CD14-positive monocyte (primary cell): Measurements from ENCODE around the gene SPATA20. TPM values are rescaled to one million over a fixed set of nuclear protein-coding genes. Genes with fewer than 3 reads are reported as not detected.

ENCODE experiments used
- DNase-seq, 3 donors: peaks; one replicate each; pipeline ENCODE4 v3.0.0-alpha.2; 2011 to 2022
- H2AFZ ChIP-seq: 2 replicates; pipeline ENCODE4 v1.6.0; 2012; ENCODE audit warnings: mild to moderate bottlenecking, low read depth, low read length, inconsistent platforms; ENCODE audit not compliant: insufficient read depth, poor library complexity, severe bottlenecking
- H3K27ac ChIP-seq, 2 donors: 1 replicate in 1 of 2; 2 replicates in 1 of 2; pipeline ENCODE4 v1.5.1; 2012 to 2013; ENCODE audit warnings: low read length in 2 of 2, control low read depth in 1 of 2, inconsistent platforms in 1 of 2, low read depth in 1 of 2, mild to moderate bottlenecking in 1 of 2
- H3K27me3 ChIP-seq, 2 donors: one replicate each; pipeline versions ENCODE4 v1.6.0 to v1.6.1; 2011 to 2013; ENCODE audit warnings: low read length in 2 of 2; ENCODE audit not compliant: control insufficient read depth in 2 of 2, insufficient read depth in 2 of 2
- H3K36me3 ChIP-seq, 2 donors: replicated peaks in 1 of 2; 1 replicate in 1 of 2; 2 replicates in 1 of 2; pipeline versions ENCODE4 v1.5.1 to v1.6.1; 2012 to 2013; ENCODE audit warnings: low read length in 2 of 2, control low read depth in 1 of 2, inconsistent platforms in 1 of 2, mild to moderate bottlenecking in 1 of 2; ENCODE audit not compliant: insufficient read depth in 2 of 2, control insufficient read depth in 1 of 2
- H3K4me1 ChIP-seq, 2 donors: 1 replicate in 1 of 2; 2 replicates in 1 of 2; pipeline versions ENCODE4 v1.5.1 to v1.6.1; 2012 to 2013; ENCODE audit warnings: low read length in 2 of 2, control low read depth in 1 of 2, inconsistent platforms in 1 of 2, mild to moderate bottlenecking in 1 of 2, moderate library complexity in 1 of 2; ENCODE audit not compliant: insufficient read depth in 2 of 2, control insufficient read depth in 1 of 2
- H3K4me2 ChIP-seq: replicated peaks from 2 replicates; pipeline ENCODE3; 2012; ENCODE audit warnings: low read length, moderate library complexity, mild to moderate bottlenecking; ENCODE audit not compliant: poor library complexity, severe bottlenecking; ENCODE audit errors: extremely low read depth
- H3K4me3 ChIP-seq, 3 experiments: fragments of 200-600 bp in 1 of 3; sonication (generic) in 1 of 3; replicated peaks in 1 of 3; 1 replicate in 2 of 3; 2 replicates in 1 of 3; pipeline ENCODE4 v1.5.1; 2011 to 2013; ENCODE audit warnings: low read length in 3 of 3, mild to moderate bottlenecking in 3 of 3, control low read depth in 2 of 3, low read depth in 2 of 3, inconsistent platforms in 1 of 3, moderate library complexity in 1 of 3
- H3K79me2 ChIP-seq: 2 replicates; pipeline ENCODE4 v1.6.0; 2012; ENCODE audit warnings: mild to moderate bottlenecking, control low read depth, inconsistent platforms, low read length, moderate library complexity; ENCODE audit not compliant: insufficient read depth
- H3K9ac ChIP-seq: 2 replicates; pipeline ENCODE4 v1.6.0; 2017; ENCODE audit warnings: low read length, mild to moderate bottlenecking; ENCODE audit not compliant: insufficient read depth, poor library complexity, severe bottlenecking
- H3K9me3 ChIP-seq, 2 donors: replicated peaks in 1 of 2; 1 replicate in 1 of 2; 2 replicates in 1 of 2; pipeline versions ENCODE4 v1.5.1 to v1.6.1; 2012 to 2013; ENCODE audit warnings: low read length in 2 of 2, control low read depth in 1 of 2; ENCODE audit not compliant: control insufficient read depth in 1 of 2, insufficient read depth in 1 of 2
- H4K20me1 ChIP-seq: 2 replicates; pipeline ENCODE4 v1.6.0; 2012; ENCODE audit warnings: mild to moderate bottlenecking, low read length, control low read depth, moderate library complexity; ENCODE audit not compliant: insufficient read depth
- H3K27ac Mint-ChIP-seq, 7 donors: one replicate each; pipeline ENCODE4 v1.8.0; 2020; ENCODE audit warnings: mild to moderate bottlenecking in 7 of 7, mixed read lengths in 7 of 7, moderate library complexity in 6 of 7, inconsistent platforms in 2 of 7
- H3K27me3 Mint-ChIP-seq, 3 donors: one replicate each; pipeline ENCODE4 v1.8.0; 2021 to 2022; ENCODE audit warnings: low read depth in 3 of 3, mild to moderate bottlenecking in 3 of 3, mixed read lengths in 3 of 3, moderate library complexity in 3 of 3, inconsistent platforms in 1 of 3
- H3K36me3 Mint-ChIP-seq, 2 donors: one replicate each; pipeline ENCODE4 v1.8.0; 2020; ENCODE audit warnings: mixed read lengths in 2 of 2, inconsistent platforms in 1 of 2, mild to moderate bottlenecking in 1 of 2
- H3K4me1 Mint-ChIP-seq: one replicate; pipeline ENCODE4 v1.8.0; 2020; ENCODE audit warnings: mild to moderate bottlenecking, mixed read lengths
- H3K4me3 Mint-ChIP-seq, 2 donors: one replicate each; pipeline ENCODE4 v1.8.0; 2020; ENCODE audit warnings: mild to moderate bottlenecking in 2 of 2, mixed read lengths in 2 of 2, moderate library complexity in 1 of 2
- H3K9me3 Mint-ChIP-seq, 7 donors: one replicate each; pipeline ENCODE4 v1.8.0; 2020 to 2022; ENCODE audit warnings: mixed read lengths in 7 of 7, mild to moderate bottlenecking in 6 of 7, moderate library complexity in 6 of 7, inconsistent platforms in 2 of 7
- WGBS: methylation state at CpG from one replicate; pipeline ENCODE4 v1.1.5; 2013; ENCODE audit warnings: missing lambda C conversion rate; ENCODE audit not compliant: insufficient coverage; 5-methylcytosine and 5-hydroxymethylcytosine counted together
- intact Hi-C, 2 donors: fragments of 100-400 bp; cut with micrococcal nuclease; formaldehyde crosslinking; loops; one replicate each; pipeline versions ENCODE4 v1.15.0 to v1.15.1; 2023
- polyA plus RNA-seq, 3 donors: library from polyadenylated mRNA; depleted of rRNA in 1 of 3; unstranded in 2 of 3; stranded (reverse) in 1 of 3; fragments of 300-500 nt in 2 of 3; fragments of >200 nt in 1 of 3; fragmentation: Illumina TruSeq in 2 of 3; gene quantifications; 1 replicate in 2 of 3; 2 replicates in 1 of 3; pipeline ENCODE4 v1.2.3, GENCODE V29; 2012 to 2021
- TF ChIP-seq, protein P1 (sequence below): fragments of 200-600 bp; IDR thresholded peaks from one replicate; pipeline ENCODE4 v1.8.0; 2022; ENCODE audit warnings: antibody characterized with exemption, mild to moderate bottlenecking

SPATA20 gene
- polyA plus RNA-seq, 3 donors: 9.3 to 37.8 (median 12.2) TPM

DNA sequence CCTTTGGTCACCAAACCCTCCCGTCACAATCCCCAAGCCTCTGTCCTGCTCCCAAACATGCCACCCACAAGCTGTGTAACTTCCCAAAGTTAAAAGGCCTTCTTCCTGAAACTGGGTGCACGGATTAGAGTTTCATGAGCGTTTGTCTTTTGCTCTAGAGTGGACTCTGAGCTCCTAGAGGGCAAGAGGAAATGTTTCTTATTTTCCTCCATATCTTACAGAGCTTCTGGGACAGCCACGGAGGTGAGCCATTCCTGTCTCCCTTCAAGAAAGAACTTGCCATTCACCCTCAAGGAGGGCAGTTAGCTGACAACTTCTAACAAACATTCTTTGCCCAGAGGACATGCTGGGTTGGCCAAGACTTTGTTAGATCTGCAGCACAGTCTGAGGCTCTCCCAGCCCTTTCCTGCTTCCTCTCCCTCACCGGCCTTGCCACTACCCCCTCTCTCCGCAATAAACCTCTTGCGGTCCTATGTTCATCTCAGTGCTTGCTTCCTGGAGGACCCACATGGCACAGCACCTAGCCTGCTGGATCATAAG, 41.3 kb upstream of the SPATA20 start:
- H4K20me1 ChIP-seq: no peaks in the 10 kb centered on the region
- Mint-ChIP-seq H3K27ac (peak overlapping the region in 5 of 7 donors; percentile 35 to 78 (median 50)), H3K4me1 (peaks cover 36% of the 10 kb centered on the region), H3K36me3 (no peaks in the 10 kb centered on the region), H3K4me3 (no peak overlapping the region), H3K9me3 (peaks cover 0 to 2% (median 0%) of the 10 kb centered on the region in 7 donors), H3K27me3 (peaks cover 4 to 8% (median 5%) of the 10 kb centered on the region in 3 donors)
- H3K9ac ChIP-seq: no peak overlapping the region
- no peak for DNase-seq
- H3K4me1 ChIP-seq: peaks cover 17 to 29% of the 10 kb centered on the region in 2 donors
- WGBS: 62% methylated on average over 2 of the region's 7 CpGs
- no peaks in the 10 kb centered on the region for H3K79me2 ChIP-seq
- no peak overlapping the region for H3K27ac ChIP-seq
- H3K4me3 ChIP-seq: no peak overlapping the region
- no peaks in the 10 kb centered on the region for H3K27me3 ChIP-seq
- H3K36me3 ChIP-seq: no peaks in the 10 kb centered on the region
- H3K4me2 ChIP-seq: no peak overlapping the region
- no peak overlapping the region for H2AFZ ChIP-seq
- TF ChIP-seq, protein P1, sequence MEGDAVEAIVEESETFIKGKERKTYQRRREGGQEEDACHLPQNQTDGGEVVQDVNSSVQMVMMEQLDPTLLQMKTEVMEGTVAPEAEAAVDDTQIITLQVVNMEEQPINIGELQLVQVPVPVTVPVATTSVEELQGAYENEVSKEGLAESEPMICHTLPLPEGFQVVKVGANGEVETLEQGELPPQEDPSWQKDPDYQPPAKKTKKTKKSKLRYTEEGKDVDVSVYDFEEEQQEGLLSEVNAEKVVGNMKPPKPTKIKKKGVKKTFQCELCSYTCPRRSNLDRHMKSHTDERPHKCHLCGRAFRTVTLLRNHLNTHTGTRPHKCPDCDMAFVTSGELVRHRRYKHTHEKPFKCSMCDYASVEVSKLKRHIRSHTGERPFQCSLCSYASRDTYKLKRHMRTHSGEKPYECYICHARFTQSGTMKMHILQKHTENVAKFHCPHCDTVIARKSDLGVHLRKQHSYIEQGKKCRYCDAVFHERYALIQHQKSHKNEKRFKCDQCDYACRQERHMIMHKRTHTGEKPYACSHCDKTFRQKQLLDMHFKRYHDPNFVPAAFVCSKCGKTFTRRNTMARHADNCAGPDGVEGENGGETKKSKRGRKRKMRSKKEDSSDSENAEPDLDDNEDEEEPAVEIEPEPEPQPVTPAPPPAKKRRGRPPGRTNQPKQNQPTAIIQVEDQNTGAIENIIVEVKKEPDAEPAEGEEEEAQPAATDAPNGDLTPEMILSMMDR: no peak
- no peaks in the 10 kb centered on the region for H3K9me3 ChIP-seq
- intact Hi-C loops: loop anchor here in 1 of 2 donors (2.0 kb wide), 1 partner anchor 25 kb away; no protein-coding TSS in a partner anchor

DNA sequence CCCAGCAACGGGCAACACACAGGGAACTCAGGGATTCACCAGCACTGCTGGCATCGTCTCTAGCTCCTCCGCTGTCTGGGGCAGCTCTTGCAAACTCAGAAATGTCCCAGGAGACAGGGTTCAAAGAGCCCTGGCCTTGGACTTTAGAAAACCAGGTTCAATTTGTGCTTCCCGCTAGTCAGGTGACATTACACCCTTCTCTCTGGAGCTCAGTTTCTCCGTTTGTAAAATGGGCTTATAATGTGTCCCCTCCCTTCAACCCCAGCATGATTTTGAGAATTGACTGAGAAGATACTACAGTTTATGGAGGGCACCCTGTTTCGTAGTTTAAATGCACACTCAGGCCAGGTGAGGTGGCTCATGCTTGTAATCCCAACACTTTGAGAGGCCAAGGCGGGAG, 40.7 kb upstream of the SPATA20 start:
- H3K36me3 Mint-ChIP-seq: no peaks in the 10 kb centered on the region
- H3K9me3 ChIP-seq: no peaks in the 10 kb centered on the region
- peaks cover 17 to 29% of the 10 kb centered on the region in 2 donors for H3K4me1 ChIP-seq
- H3K27me3 Mint-ChIP-seq: peaks cover 4 to 8% (median 5%) of the 10 kb centered on the region in 3 donors
- intact Hi-C loops: no loop called here
- H3K79me2 ChIP-seq: no peaks in the 10 kb centered on the region
- no peak for DNase-seq
- no peak overlapping the region for H3K4me2 ChIP-seq
- peaks cover 0 to 2% (median 0%) of the 10 kb centered on the region in 7 donors for H3K9me3 Mint-ChIP-seq
- H3K36me3 ChIP-seq: no peaks in the 10 kb centered on the region
- H2AFZ ChIP-seq: no peak overlapping the region
- peaks cover 42% of the 10 kb centered on the region for H3K4me1 Mint-ChIP-seq
- TF ChIP-seq, protein P1: no peak
- no peak overlapping the region for H3K27ac ChIP-seq
- 83% methylated on average over 4 of the region's 7 CpGs for WGBS
- no peak overlapping the region for H3K4me3 ChIP-seq
- no peaks in the 10 kb centered on the region for H4K20me1 ChIP-seq
- H3K4me3 Mint-ChIP-seq: no peak overlapping the region
- H3K27ac Mint-ChIP-seq: peak overlapping the region in 1 of 7 donors; percentile 63
- H3K27me3 ChIP-seq: no peaks in the 10 kb centered on the region
- no peak overlapping the region for H3K9ac ChIP-seq
